HepG2 (cell line): ENCODE data around the gene KCTD6. TPM values are rescaled to one million over a fixed set of nuclear protein-coding genes. Genes with fewer than 3 reads are reported as not detected.

Source experiments
- ATAC-seq: fragments of 200-7000 bp; cut with Tn5 transposase; 3 replicates; pipeline ENCODE4 v1.9.1; 2020; ENCODE audit warnings: mild to moderate bottlenecking, moderate library complexity
- BruUV-seq: library from RNA; stranded (reverse); fragments of 400-500 nt; replicated peaks from 2 replicates; lab custom pipeline; 2021; lab: Mats Ljungman, UMichigan
- CTCF ChIA-PET: fragments of 300-600 bp; formaldehyde crosslinking; extraction: SDS; loops from one replicate; lab custom pipeline; 2021; ENCODE audit warnings: low total read pairs, inconsistent platforms, low intra/inter-chr PET ratio; lab: Yijun Ruan, JAX
- POLR2A ChIA-PET: fragments of 350-600 bp; sonication (Branson Sonifier 250); formaldehyde crosslinking; loops from one replicate; lab custom pipeline; 2020; ENCODE audit warnings: antibody characterized with exemption, inconsistent platforms; lab: Yijun Ruan, JAX
- DNase-seq: peaks from one replicate; pipeline ENCODE4 v3.0.0-alpha.2; 2015; ENCODE audit warnings: low spot score
- FAIRE-seq: peaks from 3 replicates; lab custom pipeline; 2011; peaks lifted over from hg19 to GRCh38; lab: Jason Lieb, UNC
- H2AFZ ChIP-seq: one replicate; pipeline ENCODE4 v1.6.1; 2011; ENCODE audit warnings: low read length, inconsistent platforms
- H3K27ac ChIP-seq: fragments of 300-600 bp; 3 replicates; pipeline ENCODE4 v1.8.0; 2011; ENCODE audit warnings: mixed run types, mild to moderate bottlenecking, mixed read lengths, low read length, inconsistent platforms; ENCODE audit not compliant: insufficient read depth; ENCODE audit errors: extremely low read length
- H3K27me3 ChIP-seq, 2 experiments: fragments of 200-600 bp in 1 of 2; 2 replicates in 1 of 2; 3 replicates in 1 of 2; pipeline versions ENCODE4 v1.6.0 to v1.8.0; 2011; ENCODE audit warnings: low read length in 2 of 2, mild to moderate bottlenecking in 2 of 2, moderate library complexity in 2 of 2, inconsistent platforms in 1 of 2; ENCODE audit not compliant: insufficient read depth in 2 of 2, control insufficient read depth in 1 of 2
- H3K36me3 ChIP-seq, 2 experiments: fragments of 200-600 bp in 1 of 2; replicated peaks in 1 of 2; 2 replicates in 1 of 2; 3 replicates in 1 of 2; pipeline versions ENCODE4 v1.5.1 to v1.8.0; 2011; ENCODE audit warnings: low read length in 2 of 2, inconsistent platforms in 1 of 2; ENCODE audit not compliant: insufficient read depth in 2 of 2, control insufficient read depth in 1 of 2
- H3K4me1 ChIP-seq: 2 replicates; pipeline ENCODE4 v1.5.1; 2012; ENCODE audit warnings: low read length, inconsistent platforms; ENCODE audit not compliant: insufficient read depth
- H3K4me2 ChIP-seq: 2 replicates; pipeline ENCODE4 v1.6.0; 2011; ENCODE audit warnings: low read depth, low read length, inconsistent platforms
- H3K4me3 ChIP-seq, 3 experiments: fragments of 200-600 bp in 1 of 3; sonication (generic), shearing (Covaris generic) in 1 of 3; replicated peaks in 1 of 3; 2 replicates each; pipeline ENCODE4 v1.5.1; 2011 to 2016; ENCODE audit warnings: low read length in 3 of 3, inconsistent platforms in 2 of 3, low read depth in 2 of 3, mild to moderate bottlenecking in 2 of 3, control low read depth in 1 of 3, mixed read lengths in 1 of 3; ENCODE audit not compliant: insufficient read depth in 1 of 3
- H3K79me2 ChIP-seq: one replicate; pipeline ENCODE4 v1.6.1; 2011; ENCODE audit warnings: low read length, inconsistent platforms; ENCODE audit not compliant: insufficient read depth
- H3K9ac ChIP-seq: 2 replicates; pipeline ENCODE4 v1.6.0; 2011; ENCODE audit warnings: mild to moderate bottlenecking, low read depth, low read length, inconsistent platforms; ENCODE audit not compliant: insufficient read depth
- H3K9me3 ChIP-seq: 2 replicates; pipeline ENCODE4 v1.5.1; 2012; ENCODE audit warnings: mild to moderate bottlenecking, low read length
- H4K20me1 ChIP-seq: 2 replicates; pipeline ENCODE4 v1.6.0; 2011; ENCODE audit warnings: inconsistent platforms, mild to moderate bottlenecking, low read length, moderate library complexity; ENCODE audit not compliant: insufficient read depth
- ATAD3A ChIP-seq: sonication (generic); formaldehyde crosslinking; IDR thresholded peaks from 2 replicates; pipeline ENCODE4 v1.4.0; 2020; ENCODE audit warnings: missing genetic modification reagents
- DPF2 ChIP-seq: sonication (generic); formaldehyde crosslinking; IDR thresholded peaks from 2 replicates; pipeline ENCODE4 v1.4.0; 2020; ENCODE audit warnings: mild to moderate bottlenecking, low read depth, missing genetic modification reagents, borderline replicate concordance
- DR1 ChIP-seq: sonication (generic); formaldehyde crosslinking; IDR thresholded peaks from 2 replicates; pipeline ENCODE4 v1.8.0; 2021; ENCODE audit warnings: mild to moderate bottlenecking, missing genetic modification reagents, inconsistent platforms
- GZF1 ChIP-seq: sonication (generic); formaldehyde crosslinking; IDR thresholded peaks from 2 replicates; pipeline ENCODE4 v1.5.1; 2020; ENCODE audit warnings: mild to moderate bottlenecking, missing genetic modification reagents
- MTF1 ChIP-seq: sonication (generic); formaldehyde crosslinking; IDR thresholded peaks from 2 replicates; pipeline ENCODE4 v1.5.0; 2020; ENCODE audit warnings: missing genetic modification reagents
- RBAK ChIP-seq: sonication (generic); formaldehyde crosslinking; IDR thresholded peaks from 2 replicates; pipeline ENCODE4 v1.5.1; 2020; ENCODE audit warnings: mild to moderate bottlenecking, missing genetic modification reagents
- RBM22 ChIP-seq: fragments of 200-400 bp; formaldehyde crosslinking; optimal IDR thresholded peaks from 2 replicates; pipeline ENCODE3; 2017; ENCODE audit warnings: mild to moderate bottlenecking, low read length, moderate library complexity
- SKI ChIP-seq: fragments of 450-650 bp; IDR thresholded peaks from one replicate; pipeline ENCODE4 v1.6.1; 2018; ENCODE audit warnings: mild to moderate bottlenecking; ENCODE audit not compliant: partially characterized antibody
- ZNF180 ChIP-seq: sonication (generic); formaldehyde crosslinking; IDR thresholded peaks from 2 replicates; pipeline ENCODE4 v1.4.0; 2020; ENCODE audit warnings: low read depth, missing genetic modification reagents, borderline replicate concordance
- ZNF296 ChIP-seq: sonication (generic); formaldehyde crosslinking; conservative IDR thresholded peaks from 2 replicates; pipeline ENCODE4 v1.5.0; 2020; ENCODE audit warnings: mild to moderate bottlenecking, missing genetic modification reagents
- ZNF589 ChIP-seq: sonication (generic); formaldehyde crosslinking; conservative IDR thresholded peaks from 2 replicates; pipeline ENCODE4 v1.8.0; 2022; ENCODE audit warnings: mild to moderate bottlenecking, moderate library complexity, missing genetic modification reagents
- ZNF782 ChIP-seq: sonication (generic); formaldehyde crosslinking; IDR thresholded peaks from 2 replicates; pipeline ENCODE4 v1.4.0; 2020; ENCODE audit warnings: missing genetic modification reagents, mild to moderate bottlenecking, borderline replicate concordance
- ZNF839 ChIP-seq: sonication (generic); formaldehyde crosslinking; IDR thresholded peaks from 2 replicates; pipeline ENCODE4 v1.4.0; 2020; ENCODE audit warnings: missing genetic modification reagents, mild to moderate bottlenecking, borderline replicate concordance
- WGBS: methylation state at CpG from one replicate; pipeline ENCODE4 v1.1.6; 2017; ENCODE audit warnings: low lambda C conversion rate; 5-methylcytosine and 5-hydroxymethylcytosine counted together
- in situ Hi-C: cut with HindIII; loops from 2 replicates; pipeline ENCODE4 v1.10.0; 2017; ENCODE audit warnings: low pct_unique_long_range_greater_than_20kb; ENCODE audit not compliant: extremely low pct_ligation_motif_present
- intact Hi-C: fragments of 100-400 bp; cut with micrococcal nuclease; formaldehyde crosslinking; loops from one replicate; pipeline ENCODE4 v1.10.0; 2022; ENCODE audit not compliant: unreplicated experiment
- polyA plus RNA-seq, 8 experiments: library from polyadenylated mRNA; depleted of rRNA in 3 of 8; stranded (reverse) in 7 of 8; unstranded in 1 of 8; fragments of >200 nt; fragmentation: Illumina TruSeq in 4 of 8; extraction: Trizol in 4 of 8; gene quantifications; 2 replicates each; pipeline versions ENCODE4 v1.2.1 to v1.2.3, GENCODE V29; 2011 to 2016; ENCODE audit warnings: low read depth in 4 of 8, missing spikeins in 1 of 8, mixed read lengths in 1 of 8; ENCODE audit not compliant: insufficient read depth in 1 of 8
- total RNA-seq, 5 experiments: library from RNA; depleted of rRNA; stranded (reverse); fragments of >200 nt; fragmentation: Illumina TruSeq; extraction: Trizol; gene quantifications; 2 replicates each; pipeline ENCODE4 v1.2.3, GENCODE V29; 2016; ENCODE audit warnings: low read depth in 1 of 5
- TF ChIP-seq, protein P1 (sequence below): sonication (generic); formaldehyde crosslinking; IDR thresholded peaks from 2 replicates; pipeline ENCODE4 v1.4.0; 2020; ENCODE audit warnings: mild to moderate bottlenecking, missing genetic modification reagents
- TF ChIP-seq, protein P2 (sequence below): sonication (generic); formaldehyde crosslinking; IDR thresholded peaks from 2 replicates; pipeline ENCODE4 v1.4.0; 2020; ENCODE audit warnings: mild to moderate bottlenecking, missing genetic modification reagents, borderline replicate concordance

The KCTD6 gene
- total and polyA plus RNA-seq, 2 of the 13 experiments (the other 11 are each of a cell fraction or from before 2014, with no cell fraction given), result 13.4 to 14.2 TPM

DNA sequence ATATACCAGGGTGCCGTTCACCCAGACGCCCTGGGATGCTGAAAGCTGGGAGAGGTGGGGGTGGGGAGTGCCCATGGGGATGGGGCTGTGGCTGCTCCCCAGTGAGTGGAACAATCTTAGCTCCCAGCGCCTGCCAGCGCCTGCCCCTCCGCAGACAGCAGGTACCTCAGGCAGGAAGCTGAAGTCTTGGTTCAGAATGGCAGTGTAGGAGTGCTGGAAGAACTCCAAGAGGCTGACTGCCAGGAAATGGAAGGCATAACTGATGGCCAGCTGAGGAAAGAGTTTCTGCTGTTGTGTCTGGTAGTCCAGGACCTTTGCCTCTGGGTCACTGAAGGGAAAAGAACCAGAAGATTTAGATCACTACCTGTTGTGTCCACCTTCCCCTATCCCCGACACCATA, 36.7 kb downstream of the KCTD6 start:
- Histone ChIP-seq H3K4me1 (peaks cover 63% of the 10 kb centered on the region), H3K27ac (no peak overlapping the region), H3K4me3 (no peak overlapping the region), H3K27me3 (no peaks in the 10 kb centered on the region), H3K9ac (no peak overlapping the region), H2AFZ (no peak overlapping the region), H3K36me3 (peaks cover 3 to 31% of the 10 kb centered on the region in 2 experiments; a peak in 4 of 5 replicates), H3K79me2 (no peaks in the 10 kb centered on the region), H3K9me3 (no peaks in the 10 kb centered on the region), H4K20me1 (no peaks in the 10 kb centered on the region), H3K4me2 (no peak overlapping the region)
- in situ Hi-C loops, result no loop called here
- 98% methylated on average over 6 of the region's 6 CpGs for WGBS
- no TSS peak for BruUV-seq
- ATAC-seq (no peak), DNase-seq (no peak), FAIRE-seq (no peak)
- intact Hi-C loops, result no loop called here
- POLR2A ChIA-PET, result interaction anchor here (1.9 kb wide), 1 partner anchor 9 kb away, joined by 7 read pairs; no protein-coding TSS in a partner anchor
- CTCF ChIA-PET, result interaction anchor here (1.2 kb wide), 2 partner anchors 38 to 101 kb away, joined by 3 read pairs; no protein-coding TSS in a partner anchor
- TF ChIP-seq ZNF180 (CRISPR knock-in tag) (no peak), ZNF296 (no peak), RBM22 (no peak), ATAD3A (CRISPR knock-in tag) (no peak), ZNF589 (CRISPR knock-in tag) (no peak), GZF1 (CRISPR knock-in tag) (no peak), ZNF782 (CRISPR knock-in tag) (no peak), MTF1 (CRISPR knock-in tag) (no peak), ZNF839 (CRISPR knock-in tag) (no peak), SKI (no peak), DPF2 (CRISPR knock-in tag) (no peak), RBAK (CRISPR knock-in tag) (no peak), DR1 (no peak)
- TF ChIP-seq, protein P1, sequence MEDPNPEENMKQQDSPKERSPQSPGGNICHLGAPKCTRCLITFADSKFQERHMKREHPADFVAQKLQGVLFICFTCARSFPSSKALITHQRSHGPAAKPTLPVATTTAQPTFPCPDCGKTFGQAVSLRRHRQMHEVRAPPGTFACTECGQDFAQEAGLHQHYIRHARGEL (CRISPR knock-in tag), result no peak
- TF ChIP-seq, protein P2, sequence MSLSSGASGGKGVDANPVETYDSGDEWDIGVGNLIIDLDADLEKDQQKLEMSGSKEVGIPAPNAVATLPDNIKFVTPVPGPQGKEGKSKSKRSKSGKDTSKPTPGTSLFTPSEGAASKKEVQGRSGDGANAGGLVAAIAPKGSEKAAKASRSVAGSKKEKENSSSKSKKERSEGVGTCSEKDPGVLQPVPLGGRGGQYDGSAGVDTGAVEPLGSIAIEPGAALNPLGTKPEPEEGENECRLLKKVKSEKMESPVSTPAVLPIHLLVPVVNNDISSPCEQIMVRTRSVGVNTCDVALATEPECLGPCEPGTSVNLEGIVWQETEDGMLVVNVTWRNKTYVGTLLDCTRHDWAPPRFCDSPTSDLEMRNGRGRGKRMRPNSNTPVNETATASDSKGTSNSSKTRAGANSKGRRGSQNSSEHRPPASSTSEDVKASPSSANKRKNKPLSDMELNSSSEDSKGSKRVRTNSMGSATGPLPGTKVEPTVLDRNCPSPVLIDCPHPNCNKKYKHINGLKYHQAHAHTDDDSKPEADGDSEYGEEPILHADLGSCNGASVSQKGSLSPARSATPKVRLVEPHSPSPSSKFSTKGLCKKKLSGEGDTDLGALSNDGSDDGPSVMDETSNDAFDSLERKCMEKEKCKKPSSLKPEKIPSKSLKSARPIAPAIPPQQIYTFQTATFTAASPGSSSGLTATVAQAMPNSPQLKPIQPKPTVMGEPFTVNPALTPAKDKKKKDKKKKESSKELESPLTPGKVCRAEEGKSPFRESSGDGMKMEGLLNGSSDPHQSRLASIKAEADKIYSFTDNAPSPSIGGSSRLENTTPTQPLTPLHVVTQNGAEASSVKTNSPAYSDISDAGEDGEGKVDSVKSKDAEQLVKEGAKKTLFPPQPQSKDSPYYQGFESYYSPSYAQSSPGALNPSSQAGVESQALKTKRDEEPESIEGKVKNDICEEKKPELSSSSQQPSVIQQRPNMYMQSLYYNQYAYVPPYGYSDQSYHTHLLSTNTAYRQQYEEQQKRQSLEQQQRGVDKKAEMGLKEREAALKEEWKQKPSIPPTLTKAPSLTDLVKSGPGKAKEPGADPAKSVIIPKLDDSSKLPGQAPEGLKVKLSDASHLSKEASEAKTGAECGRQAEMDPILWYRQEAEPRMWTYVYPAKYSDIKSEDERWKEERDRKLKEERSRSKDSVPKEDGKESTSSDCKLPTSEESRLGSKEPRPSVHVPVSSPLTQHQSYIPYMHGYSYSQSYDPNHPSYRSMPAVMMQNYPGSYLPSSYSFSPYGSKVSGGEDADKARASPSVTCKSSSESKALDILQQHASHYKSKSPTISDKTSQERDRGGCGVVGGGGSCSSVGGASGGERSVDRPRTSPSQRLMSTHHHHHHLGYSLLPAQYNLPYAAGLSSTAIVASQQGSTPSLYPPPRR (CRISPR knock-in tag), result no peak
